GM19324 (cell line): ENCODE measurements around the gene WDR49.

Source experiments
- ATAC-seq: cut with Tn5 transposase; IDR thresholded peaks from one replicate; pipeline ENCODE4 v1.9.1; 2021; ENCODE audit warnings: mild to moderate bottlenecking, moderate library complexity; ENCODE audit not compliant: unreplicated experiment, low FRiP score

Gene WDR49

GRCh38 chr3:167497903-167498302, 155.8 kb downstream of the WDR49 start:
- no peak for ATAC-seq

- no peak for ATAC-seq
Measured at GRCh38 chr3:167493244-167493643, 160.5 kb downstream of the WDR49 start.

GRCh38 chr3:167491621-167492020, 162.1 kb downstream of the WDR49 start:
- no peak for ATAC-seq

- no peak for ATAC-seq
Measured at GRCh38 chr3:167489571-167489970, 164.2 kb downstream of the WDR49 start.

GRCh38 chr3:167487556-167487955, 166.2 kb downstream of the WDR49 start:
- ATAC-seq, result no peak

- ATAC-seq, result no peak
Measured at GRCh38 chr3:167484551-167484950, 169.2 kb downstream of the WDR49 start.

- ATAC-seq, result no peak
Measured at GRCh38 chr3:167483708-167484475, 169.8 kb downstream of the WDR49 start.

- no peak for ATAC-seq
Measured at GRCh38 chr3:167481164-167481563, 172.6 kb downstream of the WDR49 start.

- no peak for ATAC-seq
Measured at GRCh38 chr3:167480748-167481147, 173.0 kb downstream of the WDR49 start.

GRCh38 chr3:167473863-167474262, 179.9 kb downstream of the WDR49 start, which contains the start of gene SERPINI2:
Gene SERPINI2, minus strand, starts transcription at chr3:167474042. Its CDS starts 2,208 bp downstream, at chr3:167471834.
- no peak for ATAC-seq

GRCh38 chr3:167469381-167469780, 184.4 kb downstream of the WDR49 start:
- no peak for ATAC-seq

- no peak for ATAC-seq
Measured at GRCh38 chr3:167467848-167468611, 185.7 kb downstream of the WDR49 start.

GRCh38 chr3:167466966-167467365, 186.8 kb downstream of the WDR49 start:
- ATAC-seq, result no peak

- ATAC-seq, result no peak
Measured at GRCh38 chr3:167456157-167456799, 197.5 kb downstream of the WDR49 start.

GRCh38 chr3:167453815-167454214, 199.9 kb downstream of the WDR49 start:
- no peak for ATAC-seq

- no peak for ATAC-seq
Measured at GRCh38 chr3:167451282-167451681, 202.5 kb downstream of the WDR49 start.

- ATAC-seq, result no peak
Measured at GRCh38 chr3:167450675-167451074, 203.1 kb downstream of the WDR49 start.

GRCh38 chr3:167450195-167450594, 203.5 kb downstream of the WDR49 start:
- ATAC-seq, result peak; percentile 49

GRCh38 chr3:167445491-167445890, 208.3 kb downstream of the WDR49 start:
- no peak for ATAC-seq

GRCh38 chr3:167441256-167441655, 212.5 kb downstream of the WDR49 start:
- ATAC-seq, result no peak

- ATAC-seq, result no peak
Measured at GRCh38 chr3:167437428-167438139, 216.2 kb downstream of the WDR49 start.
